GM21786 (cell line): ENCODE data around the gene ATP7B.
A peak's percentile ranks its signal among the peaks of the same experiment; 100 is the strongest.
"Not testable (repeated sequence)": the region's sequence is repeated elsewhere in the genome, so short reads cannot be mapped to it uniquely, and the experiment has no call there.

Experiments
- ATAC-seq: cut with Tn5 transposase; IDR thresholded peaks from one replicate; pipeline ENCODE4 v1.9.1; 2021; ENCODE audit not compliant: unreplicated experiment

ATP7B gene

DNA sequence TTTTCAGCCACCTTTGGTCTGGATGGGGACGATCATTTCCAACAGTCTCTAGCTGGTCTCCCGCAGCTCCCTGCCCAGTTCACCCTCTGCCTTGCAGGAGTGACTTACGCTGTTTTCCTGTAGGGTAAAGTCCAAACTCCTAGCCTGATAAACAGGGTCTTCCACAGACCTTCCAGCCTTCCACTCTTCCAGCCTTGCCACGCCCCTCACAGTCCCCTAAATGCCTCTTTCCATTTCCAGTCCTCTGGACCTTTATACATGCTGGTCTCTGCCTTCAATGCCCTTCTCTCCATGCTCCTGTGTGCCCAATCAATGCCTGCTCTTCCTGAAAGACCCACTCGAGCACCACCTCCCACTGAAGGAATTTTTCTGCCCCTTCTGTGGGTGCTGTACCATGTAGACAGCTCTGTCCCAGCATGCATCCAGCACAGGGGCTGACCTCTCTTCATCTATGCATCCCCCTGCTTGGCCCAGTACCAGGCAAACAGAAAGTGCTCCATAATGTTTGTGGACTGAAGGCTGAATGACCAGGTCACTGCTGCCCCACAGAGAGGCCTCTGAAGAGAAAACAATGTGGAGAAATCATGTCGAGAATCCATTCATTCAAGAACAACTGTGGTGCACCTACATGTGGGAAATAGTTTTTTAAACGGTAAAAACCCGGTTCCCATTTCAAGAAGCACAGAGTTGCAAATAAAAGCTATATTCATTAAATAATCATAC is 4.6 kb downstream of the ATP7B start:
- ATAC-seq: no peak

DNA sequence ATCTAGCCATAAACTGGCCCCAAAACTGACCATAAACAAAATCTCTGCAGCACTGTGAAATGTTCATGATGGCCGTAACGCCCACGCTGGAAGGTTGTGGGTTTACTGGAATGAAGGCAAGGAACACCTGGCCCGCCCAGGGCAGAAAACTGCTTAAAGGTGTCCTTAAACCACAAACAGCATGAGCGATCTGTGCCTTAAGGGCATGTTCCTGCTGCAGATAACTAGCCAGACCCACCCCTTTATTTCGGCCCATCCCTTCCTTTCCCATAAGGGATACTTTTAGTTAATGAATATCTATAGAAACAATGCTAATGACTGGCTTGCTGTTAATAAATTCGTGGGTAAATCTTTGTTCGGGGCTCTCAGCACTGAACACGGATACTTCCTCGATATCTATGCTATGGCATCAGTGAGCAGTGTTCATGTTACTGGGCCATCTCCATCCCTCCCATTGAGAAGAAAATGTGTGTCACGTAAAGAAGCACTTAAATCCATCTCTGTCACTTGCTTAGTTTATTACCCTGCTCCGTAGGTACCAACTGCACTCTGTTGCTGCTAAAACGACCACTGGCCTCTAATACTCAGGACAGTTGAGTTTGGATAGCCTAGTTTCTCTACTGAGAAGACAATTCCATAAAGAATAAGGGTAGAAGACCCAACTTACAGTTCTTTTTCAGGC is 5.3 kb downstream of the ATP7B start:
- ATAC-seq: no peak

DNA sequence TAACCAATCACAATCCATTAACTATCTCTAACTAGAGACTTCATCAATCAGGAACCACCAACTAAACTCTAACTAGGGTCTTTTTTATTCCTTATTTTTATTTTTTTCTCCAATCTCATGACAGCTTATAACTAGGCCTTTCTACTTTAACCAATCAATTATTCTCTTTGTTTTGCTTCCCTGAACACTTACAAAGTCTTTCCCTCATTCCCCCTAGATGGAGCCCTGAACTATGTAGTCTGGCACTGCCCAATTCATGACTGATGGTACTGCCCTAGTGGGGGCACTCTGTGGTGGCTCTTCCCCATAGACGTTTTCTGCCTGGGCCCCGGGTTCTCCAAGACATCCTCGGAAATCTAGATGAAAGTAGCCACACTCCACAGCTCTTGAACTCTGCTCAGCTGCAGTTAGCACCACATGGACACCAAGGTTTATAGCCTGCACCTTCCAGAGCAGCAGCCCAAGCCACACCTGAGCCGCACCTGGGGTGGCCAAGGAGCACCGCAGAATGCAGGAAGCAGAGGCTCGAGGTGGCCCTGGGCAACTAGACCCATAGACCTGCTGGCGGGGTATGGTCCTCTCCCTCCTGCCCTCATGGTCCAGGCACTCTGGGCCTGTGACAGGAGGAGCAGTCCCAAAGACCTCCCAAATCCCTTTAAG is 6.6 kb downstream of the ATP7B start:
- ATAC-seq: no peak

DNA sequence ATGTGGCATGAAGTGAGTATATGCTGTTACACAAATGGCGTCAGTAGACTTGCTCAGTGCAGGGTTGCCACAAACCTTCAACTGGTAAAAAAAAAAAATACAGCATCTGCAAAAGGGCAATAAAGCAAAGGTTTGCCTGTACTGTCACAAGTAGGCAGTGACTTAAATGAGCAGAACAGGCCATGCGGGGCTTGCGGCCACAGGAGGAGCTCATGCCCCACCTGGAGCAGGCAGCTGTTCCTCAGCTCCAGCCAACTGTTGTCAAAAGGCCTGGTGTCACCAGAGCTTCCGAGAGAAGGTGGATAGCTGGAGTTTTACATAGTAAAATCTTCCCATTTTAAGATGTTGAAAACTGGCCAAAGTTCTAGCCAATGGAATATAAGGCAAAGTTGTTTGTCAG is 7.7 kb downstream of the ATP7B start:
- no peak for ATAC-seq

GRCh38 chr13:52002361-52002760 is 8.9 kb downstream of the ATP7B start:
- no peak for ATAC-seq

- ATAC-seq: peak; percentile 83
Observed at GRCh38 chr13:52001120-52001731, 10.0 kb downstream of the ATP7B start.

- ATAC-seq: no peak
Observed at GRCh38 chr13:51999921-52000320, 11.3 kb downstream of the ATP7B start.

DNA sequence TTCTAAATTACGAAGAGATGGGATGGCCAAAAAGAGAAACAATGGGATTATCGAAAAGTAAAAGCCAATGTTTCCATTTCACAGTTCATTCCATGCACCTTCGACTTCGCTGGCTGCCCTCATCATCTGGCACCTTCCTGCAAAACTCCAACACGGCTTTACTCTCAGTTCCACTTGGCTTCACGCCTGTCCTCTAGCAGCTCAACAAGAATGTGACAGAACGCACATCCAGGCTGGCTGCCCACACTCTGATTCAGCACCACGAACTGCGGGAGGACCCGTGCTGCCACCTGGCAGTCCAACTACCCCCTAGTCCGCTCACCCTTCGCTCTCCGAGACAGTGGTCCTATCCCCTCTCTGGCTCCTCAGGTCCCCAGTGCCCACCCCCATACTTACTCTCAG is 11.7 kb downstream of the ATP7B start:
- ATAC-seq: no peak

DNA sequence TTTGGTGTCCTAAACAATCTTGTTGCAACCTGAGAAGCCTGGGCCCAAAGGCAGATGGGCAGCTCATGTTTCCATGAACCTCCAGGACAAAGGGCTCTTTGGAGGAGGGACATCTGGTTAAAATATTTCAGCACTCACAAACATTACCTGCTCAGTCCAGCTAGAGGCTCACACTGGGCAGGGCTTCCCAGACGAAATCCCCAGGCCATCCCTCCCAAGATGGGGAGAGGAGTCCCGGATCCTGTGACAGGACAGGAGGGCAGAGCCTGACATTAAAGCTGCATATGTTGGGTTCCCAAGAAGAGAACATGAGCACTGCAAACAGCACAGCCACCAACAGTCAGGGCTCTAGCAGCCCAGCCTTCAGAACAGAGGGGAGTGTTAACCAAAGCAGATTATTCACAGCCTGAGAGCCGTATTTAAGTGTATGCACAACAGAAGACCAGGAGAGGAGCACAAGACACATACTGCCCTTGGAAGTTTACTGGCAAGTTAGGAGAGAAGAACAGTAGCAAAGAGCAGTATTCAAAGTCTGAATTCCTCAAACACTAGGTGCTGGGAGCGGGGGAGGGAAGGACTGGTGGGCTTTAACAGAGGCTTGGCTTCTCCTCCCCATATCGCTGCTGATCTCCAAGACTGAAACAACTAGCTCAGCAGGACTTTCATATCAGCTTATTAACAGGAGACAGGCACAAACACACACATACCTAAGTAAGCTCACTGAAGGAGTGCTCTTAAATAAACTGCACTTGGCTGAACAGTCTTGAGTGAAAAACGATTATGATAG is 12.3 kb downstream of the ATP7B start:
- ATAC-seq: no peak

DNA sequence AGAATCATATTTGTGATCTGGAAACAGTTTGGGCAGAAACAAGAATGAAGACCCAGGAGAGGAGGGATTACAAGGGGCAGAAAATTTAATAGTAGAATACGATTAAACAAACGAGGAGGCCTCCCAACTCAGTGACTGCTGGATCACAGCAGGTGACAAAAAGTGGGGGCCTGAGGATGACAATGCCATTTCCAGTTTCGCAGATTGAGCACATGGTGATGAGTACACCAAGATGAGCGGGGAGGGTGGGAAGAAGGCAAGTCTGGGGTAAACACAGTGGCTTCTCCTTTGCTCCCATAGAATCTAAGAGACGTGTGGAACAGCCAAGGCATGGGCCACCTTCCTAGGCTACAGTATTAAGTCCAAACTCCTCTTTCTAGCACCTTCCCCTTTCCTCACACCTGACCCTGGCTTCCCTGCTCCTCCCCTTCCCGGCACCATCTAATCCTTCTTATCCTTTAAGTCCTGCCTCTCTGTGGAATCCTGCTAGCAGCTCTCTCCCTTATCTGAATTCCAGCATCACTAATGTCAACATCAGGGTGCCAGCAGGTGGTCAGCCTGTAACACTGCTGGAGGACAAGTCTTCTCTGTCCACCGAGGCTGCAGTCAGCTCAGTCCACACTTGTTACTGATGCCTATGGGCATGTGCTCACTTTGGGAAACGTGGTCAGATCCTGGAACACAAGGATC is 13.5 kb downstream of the ATP7B start:
- ATAC-seq: no peak

DNA sequence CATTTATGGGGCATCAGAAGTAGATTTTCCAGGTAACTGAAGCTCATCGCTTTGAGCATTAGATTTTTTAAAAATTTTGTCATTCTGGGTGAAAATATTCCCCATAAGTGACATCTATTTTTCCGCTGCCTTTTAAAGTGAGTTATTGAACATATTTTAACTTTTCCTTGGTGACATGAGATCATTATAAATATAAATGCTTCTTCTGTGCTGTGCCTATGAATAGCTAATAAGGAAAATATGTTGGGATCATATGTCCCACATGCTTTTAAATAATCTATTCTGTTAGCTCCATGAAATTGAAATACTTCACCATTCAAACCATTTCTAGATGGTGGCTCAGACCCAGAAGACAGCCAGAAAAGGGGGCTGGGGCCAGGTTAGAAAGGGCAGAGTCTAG is 14.1 kb downstream of the ATP7B start:
- ATAC-seq: no peak

DNA sequence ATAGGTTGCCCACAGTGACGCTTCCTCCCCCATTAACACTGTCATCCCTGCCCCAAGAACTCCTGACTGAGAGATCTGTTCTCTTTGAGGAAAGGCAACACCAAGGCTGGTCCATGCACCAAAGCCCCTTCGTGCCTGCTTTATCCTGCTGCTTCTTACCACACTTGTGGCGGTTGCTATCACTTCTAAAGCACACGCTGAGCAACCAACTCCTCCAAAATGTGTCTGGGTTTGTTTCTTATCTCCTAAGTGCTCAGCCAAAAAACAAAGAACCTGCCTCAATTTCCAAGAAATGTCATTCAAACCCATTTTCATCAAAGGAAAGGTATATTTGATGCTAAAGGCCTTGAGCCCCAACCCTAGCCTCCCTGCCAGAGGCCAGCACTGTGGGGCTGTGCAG is 14.6 kb downstream of the ATP7B start:
- no peak for ATAC-seq

- ATAC-seq: no peak
Observed at GRCh38 chr13:51995677-51996551, 15.3 kb downstream of the ATP7B start.

DNA sequence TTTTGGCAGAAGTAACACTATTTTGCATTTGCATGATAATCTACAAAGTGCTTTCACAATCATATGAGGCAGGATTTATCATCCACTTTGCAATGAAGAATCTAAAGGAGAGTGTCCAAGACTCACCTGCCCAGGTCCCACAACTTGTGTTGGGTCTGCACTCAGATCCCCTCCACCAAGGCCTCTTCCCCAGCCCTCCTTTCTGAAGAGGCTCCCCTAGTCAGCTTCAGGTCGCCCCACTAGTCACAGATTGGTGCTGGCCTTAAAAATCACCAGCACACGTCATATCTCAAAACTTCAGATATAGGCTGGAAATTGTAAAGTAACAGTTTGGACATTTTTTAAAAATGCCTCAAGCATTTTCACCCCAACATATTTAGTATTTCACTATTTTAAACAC is 17.5 kb downstream of the ATP7B start:
- no peak for ATAC-seq

- ATAC-seq: no peak
Observed at GRCh38 chr13:51988988-51989618, 22.1 kb downstream of the ATP7B start.

DNA sequence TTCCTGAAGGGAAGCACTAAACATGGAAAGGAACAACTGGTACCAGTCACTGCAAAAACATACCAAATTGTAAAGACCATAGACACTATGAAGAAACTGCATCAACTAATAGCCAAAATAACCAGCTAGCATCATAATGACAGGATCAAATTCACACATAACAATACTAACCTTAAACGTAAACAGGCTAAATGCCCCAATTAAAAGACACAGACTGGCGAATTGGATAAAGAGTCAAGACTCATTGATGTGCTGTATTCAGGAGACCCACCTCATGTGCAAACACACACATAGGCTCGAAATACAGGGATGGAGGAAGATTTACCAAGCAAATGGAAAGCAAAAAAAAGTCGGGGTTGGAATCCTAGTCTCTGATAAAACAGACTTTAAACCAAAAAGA is 26.3 kb downstream of the ATP7B start:
- ATAC-seq: not testable (repeated sequence)

DNA sequence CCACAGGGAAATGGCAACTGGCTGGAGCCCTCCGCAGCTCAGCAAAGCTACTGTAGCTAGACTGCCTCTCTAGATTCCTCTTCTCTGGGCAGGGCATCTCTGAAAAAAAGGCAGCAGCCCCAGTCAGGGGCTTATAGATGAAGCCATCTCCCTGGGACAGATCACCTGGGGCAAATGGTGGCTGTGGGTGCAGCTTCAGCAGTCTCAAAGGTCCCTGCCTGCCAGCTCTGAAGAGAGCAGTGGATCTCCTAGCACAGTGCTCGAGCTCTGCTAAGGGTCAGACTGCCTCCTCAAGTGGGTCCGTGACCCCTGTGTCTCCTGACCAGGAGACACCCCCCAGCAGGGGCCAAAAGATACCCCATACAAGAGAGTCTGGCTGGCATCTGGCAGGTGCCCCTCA is 28.0 kb downstream of the ATP7B start:
- not testable (repeated sequence) for ATAC-seq

- no peak for ATAC-seq
Observed at GRCh38 chr13:51981355-51981754, 29.9 kb downstream of the ATP7B start.

- ATAC-seq: no peak
Observed at GRCh38 chr13:51980908-51981307, 30.3 kb downstream of the ATP7B start.
